HG02884 (cell line): ENCODE data around the gene CKAP2.
"Not testable (repeated sequence)": the region's sequence is repeated elsewhere in the genome, so short reads cannot be mapped to it uniquely, and the experiment has no call there.

ENCODE experiments used
- ATAC-seq: cut with Tn5 transposase; IDR thresholded peaks from one replicate; pipeline ENCODE4 v1.9.1; 2021; ENCODE audit warnings: mild to moderate bottlenecking, moderate library complexity; ENCODE audit not compliant: unreplicated experiment

CKAP2 gene

GRCh38 chr13:52450793-52451116 is 4.5 kb upstream of the CKAP2 start:
- ATAC-seq = no peak

- ATAC-seq = no peak
Observed at GRCh38 chr13:52451135-52451804, 4.0 kb upstream of the CKAP2 start.

GRCh38 chr13:52452470-52452869 is 2.8 kb upstream of the CKAP2 start:
- no peak for ATAC-seq

- peak; percentile 17 for ATAC-seq
Observed at GRCh38 chr13:52454459-52454819, 839 bp upstream of the CKAP2 start.

- ATAC-seq = peak; percentile 23
Observed at GRCh38 chr13:52455677-52456041, 381 bp downstream of the CKAP2 start.

GRCh38 chr13:52459668-52460067 is 4.4 kb downstream of the CKAP2 start:
- ATAC-seq = no peak

GRCh38 chr13:52461265-52461664 is 6.0 kb downstream of the CKAP2 start:
- ATAC-seq = no peak

GRCh38 chr13:52463526-52463925 is 8.2 kb downstream of the CKAP2 start:
- no peak for ATAC-seq

GRCh38 chr13:52468487-52468886 is 13.2 kb downstream of the CKAP2 start:
- not testable (repeated sequence) for ATAC-seq

- ATAC-seq = not testable (repeated sequence)
Observed at GRCh38 chr13:52480677-52481428, 25.6 kb downstream of the CKAP2 start.

GRCh38 chr13:52487078-52487477 is 31.8 kb downstream of the CKAP2 start:
- not testable (repeated sequence) for ATAC-seq

- not testable (repeated sequence) for ATAC-seq
Observed at GRCh38 chr13:52488763-52489162, 33.5 kb downstream of the CKAP2 start.

- ATAC-seq = not testable (repeated sequence)
Observed at GRCh38 chr13:52491015-52491414, 35.7 kb downstream of the CKAP2 start.

- ATAC-seq = not testable (repeated sequence)
Observed at GRCh38 chr13:52494241-52494640, 39.0 kb downstream of the CKAP2 start.

- not testable (repeated sequence) for ATAC-seq
Observed at GRCh38 chr13:52497979-52498378, 42.7 kb downstream of the CKAP2 start.

GRCh38 chr13:52502277-52502676 is 47.0 kb downstream of the CKAP2 start:
- not testable (repeated sequence) for ATAC-seq

- not testable (repeated sequence) for ATAC-seq
Observed at GRCh38 chr13:52505843-52506242, 50.6 kb downstream of the CKAP2 start.

GRCh38 chr13:52509532-52509931 is 54.3 kb downstream of the CKAP2 start:
- ATAC-seq = not testable (repeated sequence)

GRCh38 chr13:52510221-52510797 is 55.0 kb downstream of the CKAP2 start:
- not testable (repeated sequence) for ATAC-seq

GRCh38 chr13:52511598-52511997 is 56.3 kb downstream of the CKAP2 start:
- ATAC-seq = not testable (repeated sequence)

- not testable (repeated sequence) for ATAC-seq
Observed at GRCh38 chr13:52513957-52514596, 58.8 kb downstream of the CKAP2 start.

GRCh38 chr13:52523323-52523722 is 68.0 kb downstream of the CKAP2 start:
- not testable (repeated sequence) for ATAC-seq
